SU-DHL-6 (cell line): ENCODE data around the gene TRPV4.
A peak's percentile ranks its signal among the peaks of the same experiment; 100 is the strongest.

ENCODE experiments used
- H2AFZ ChIP-seq: fragments of 200-600 bp; sonication (generic); 2 replicates; pipeline ENCODE4 v1.6.1; 2014; ENCODE audit warnings: low read depth, mild to moderate bottlenecking, moderate library complexity, mixed read lengths, antibody characterized with exemption, low read length; ENCODE audit not compliant: severe bottlenecking
- H3F3A ChIP-seq: fragments of 200-600 bp; shearing (Covaris generic); 2 replicates; pipeline ENCODE4 v1.6.0; 2016; ENCODE audit warnings: antibody characterized with exemption, mild to moderate bottlenecking; ENCODE audit not compliant: insufficient read depth
- H3K27ac ChIP-seq: fragments of 200-600 bp; sonication (generic); 2 replicates; pipeline ENCODE4 v1.5.1; 2016; ENCODE audit warnings: low read depth, mild to moderate bottlenecking, low read length, moderate library complexity, mixed read lengths
- H3K27me3 ChIP-seq: fragments of 200-600 bp; sonication (generic), shearing (Covaris generic); 2 replicates; pipeline ENCODE4 v1.6.0; 2014; ENCODE audit warnings: mild to moderate bottlenecking, low read length
- H3K36me3 ChIP-seq: fragments of 200-600 bp; sonication (generic); 2 replicates; pipeline ENCODE4 v1.6.1; 2014; ENCODE audit warnings: mild to moderate bottlenecking, low read length, mixed read lengths
- H3K4me2 ChIP-seq: fragments of 300-600, 200-600 bp; shearing (Covaris generic), sonication (generic); 2 replicates; pipeline ENCODE4 v1.6.0; 2014; ENCODE audit warnings: low read length, low read depth, mild to moderate bottlenecking; ENCODE audit not compliant: poor library complexity, severe bottlenecking
- H3K4me3 ChIP-seq: fragments of 200-600 bp; sonication (generic); 2 replicates; pipeline ENCODE4 v1.5.1; 2014; ENCODE audit warnings: antibody characterized with exemption, low read length, mild to moderate bottlenecking, mixed read lengths; ENCODE audit not compliant: insufficient read depth, poor library complexity, severe bottlenecking
- H3K79me2 ChIP-seq: fragments of 200-600 bp; sonication (generic); 2 replicates; pipeline ENCODE4 v1.6.1; 2014; ENCODE audit warnings: mild to moderate bottlenecking, low read length, moderate library complexity; ENCODE audit not compliant: insufficient read depth
- H3K9ac ChIP-seq: fragments of 200-600 bp; sonication (generic); 2 replicates; pipeline ENCODE4 v1.7.0; 2014; ENCODE audit warnings: mild to moderate bottlenecking, low read length
- H3K9me2 ChIP-seq: fragments of 200-600 bp; sonication (generic); replicated peaks from 2 replicates; pipeline ENCODE4 v1.6.1; 2014; ENCODE audit warnings: low read length; ENCODE audit not compliant: insufficient read depth
- H3K9me3 ChIP-seq: fragments of 200-600 bp; sonication (generic); 2 replicates; pipeline ENCODE4 v1.6.1; 2014; ENCODE audit warnings: low read length, mixed read lengths; ENCODE audit not compliant: insufficient read depth
- H4K20me1 ChIP-seq: fragments of 200-600 bp; sonication (generic); 2 replicates; pipeline ENCODE4 v1.6.1; 2014; ENCODE audit warnings: low read depth, mild to moderate bottlenecking, antibody characterized with exemption, low read length, moderate library complexity, mixed read lengths
- EZH2phosphoT487 ChIP-seq: fragments of 200-600 bp; sonication (generic), shearing (Covaris generic); conservative IDR thresholded peaks from 2 replicates; pipeline ENCODE4 v1.6.1; 2018; ENCODE audit warnings: mild to moderate bottlenecking, antibody characterized with exemption, low read length, moderate library complexity, mixed read lengths
- TF ChIP-seq, protein P1 (sequence below): fragments of 200-600 bp; sonication (generic); IDR thresholded peaks from one replicate; pipeline ENCODE4 v1.5.1; 2017; ENCODE audit warnings: antibody characterized with exemption, mild to moderate bottlenecking, low read length, moderate library complexity; ENCODE audit not compliant: insufficient read depth, poor library complexity, severe bottlenecking

The TRPV4 gene

DNA sequence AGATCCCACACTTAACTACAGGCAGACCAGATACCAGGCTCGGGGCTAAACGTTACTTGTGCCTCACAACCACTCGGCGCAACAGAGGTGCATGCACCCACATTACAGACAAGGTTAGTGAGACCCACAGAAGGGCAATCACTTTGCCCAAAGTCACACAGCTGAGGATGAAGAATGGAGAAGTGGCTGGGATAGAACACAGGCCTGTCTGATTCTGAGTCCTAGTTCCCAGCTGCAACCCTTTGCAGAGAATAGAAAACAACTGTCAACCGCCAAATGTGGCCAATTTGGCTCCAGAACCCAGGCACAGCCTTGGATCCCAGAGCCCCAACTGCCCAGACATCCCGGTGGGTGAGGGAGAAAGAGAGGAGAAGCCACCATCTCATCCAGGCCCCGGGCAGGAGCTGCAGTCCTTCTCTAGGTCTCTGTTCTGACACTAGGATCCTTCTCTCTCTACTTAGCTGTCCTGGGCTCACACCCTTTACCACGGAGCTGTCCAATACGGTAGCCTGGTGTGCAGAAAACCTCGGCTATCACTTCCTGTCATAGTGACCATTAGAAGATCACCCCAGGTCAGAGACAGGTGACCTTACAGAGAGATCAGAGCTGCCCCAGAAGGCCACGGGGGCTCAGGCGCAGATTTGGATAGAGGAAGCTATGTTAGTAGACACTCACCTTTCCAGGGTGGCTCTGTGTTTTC, 60.4 kb downstream of the TRPV4 start:
- no peaks in the 10 kb centered on the region for H3F3A ChIP-seq
- peak overlapping the region; percentile 38 for H3K4me3 ChIP-seq
- peak overlapping the region; percentile 49 for H3K4me2 ChIP-seq

DNA sequence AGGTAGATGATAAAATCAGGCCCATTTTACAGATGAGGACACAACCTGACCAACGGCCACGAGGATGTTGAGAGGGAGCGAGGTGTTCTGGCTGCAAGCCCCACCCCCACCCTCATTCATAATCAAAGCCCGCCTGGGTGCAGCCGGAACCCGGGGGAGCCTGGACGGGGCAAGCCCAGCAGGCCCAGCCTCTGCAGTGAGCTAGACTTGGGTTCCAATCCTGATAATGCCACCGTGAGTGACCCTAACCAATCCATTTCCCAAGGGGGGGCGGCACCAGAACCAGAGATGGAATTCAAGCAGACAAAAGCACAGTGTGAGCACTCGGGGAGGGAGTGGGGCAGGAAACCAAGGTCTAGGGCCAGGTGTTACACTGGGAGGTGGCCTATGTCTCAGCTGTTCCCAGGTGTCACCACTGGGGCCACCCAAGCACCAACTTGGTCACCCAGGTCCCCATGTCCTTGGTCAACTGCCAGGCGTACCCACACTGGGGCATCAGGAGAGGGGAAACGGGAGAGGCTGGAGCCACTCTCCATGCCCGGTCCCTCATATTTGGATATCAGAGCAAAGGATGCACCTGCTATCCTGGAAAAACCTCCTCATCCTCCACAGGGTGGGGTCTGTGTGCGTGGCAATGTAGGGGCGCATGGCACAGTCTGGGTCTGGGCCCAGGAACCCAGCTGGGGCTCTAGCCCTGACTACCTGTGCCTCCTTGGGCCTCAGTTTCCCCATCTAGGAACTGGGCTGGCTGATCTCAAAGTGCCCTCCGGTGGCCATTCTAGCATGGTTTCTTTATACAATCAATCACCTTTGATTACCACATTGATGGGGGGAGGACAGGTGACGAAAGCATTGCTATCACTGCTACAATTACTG, 61.2 kb downstream of the TRPV4 start:
- peak overlapping the region; percentile 38 for H3K4me3 ChIP-seq
- TF ChIP-seq, protein P1, sequence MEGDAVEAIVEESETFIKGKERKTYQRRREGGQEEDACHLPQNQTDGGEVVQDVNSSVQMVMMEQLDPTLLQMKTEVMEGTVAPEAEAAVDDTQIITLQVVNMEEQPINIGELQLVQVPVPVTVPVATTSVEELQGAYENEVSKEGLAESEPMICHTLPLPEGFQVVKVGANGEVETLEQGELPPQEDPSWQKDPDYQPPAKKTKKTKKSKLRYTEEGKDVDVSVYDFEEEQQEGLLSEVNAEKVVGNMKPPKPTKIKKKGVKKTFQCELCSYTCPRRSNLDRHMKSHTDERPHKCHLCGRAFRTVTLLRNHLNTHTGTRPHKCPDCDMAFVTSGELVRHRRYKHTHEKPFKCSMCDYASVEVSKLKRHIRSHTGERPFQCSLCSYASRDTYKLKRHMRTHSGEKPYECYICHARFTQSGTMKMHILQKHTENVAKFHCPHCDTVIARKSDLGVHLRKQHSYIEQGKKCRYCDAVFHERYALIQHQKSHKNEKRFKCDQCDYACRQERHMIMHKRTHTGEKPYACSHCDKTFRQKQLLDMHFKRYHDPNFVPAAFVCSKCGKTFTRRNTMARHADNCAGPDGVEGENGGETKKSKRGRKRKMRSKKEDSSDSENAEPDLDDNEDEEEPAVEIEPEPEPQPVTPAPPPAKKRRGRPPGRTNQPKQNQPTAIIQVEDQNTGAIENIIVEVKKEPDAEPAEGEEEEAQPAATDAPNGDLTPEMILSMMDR, result no peak
- no peak for TF ChIP-seq EZH2phosphoT487
- no peaks in the 10 kb centered on the region for H3K27me3 ChIP-seq
- no peaks in the 10 kb centered on the region for H4K20me1 ChIP-seq
- H3K9ac ChIP-seq, result peak overlapping the region; percentile 40; the same call in 1 of the 2 replicates
- H3K4me2 ChIP-seq, result peak overlapping the region; percentile 49
- H3K36me3 ChIP-seq, result no peaks in the 10 kb centered on the region
- H3K27ac ChIP-seq, result no peak overlapping the region
- H3F3A ChIP-seq, result no peaks in the 10 kb centered on the region
- no peaks in the 10 kb centered on the region for H3K79me2 ChIP-seq
- no peaks in the 10 kb centered on the region for H3K9me3 ChIP-seq
- H2AFZ ChIP-seq, result no peak overlapping the region
- no peaks in the 10 kb centered on the region for H3K9me2 ChIP-seq

More for the DNA sequence above, 60.4 kb downstream of the TRPV4 start:
- Histone ChIP-seq H3K9me3 (no peaks in the 10 kb centered on the region), H3K27me3 (no peaks in the 10 kb centered on the region), H3K9me2 (no peaks in the 10 kb centered on the region), H3K9ac (peak overlapping the region; percentile 40), H3K27ac (no peak overlapping the region), H3K79me2 (no peaks in the 10 kb centered on the region), H2AFZ (peak overlapping the region; percentile 65), H3K36me3 (no peaks in the 10 kb centered on the region), H4K20me1 (no peaks in the 10 kb centered on the region)
- TF ChIP-seq, protein P1, result no peak
- TF ChIP-seq EZH2phosphoT487, result no peak

DNA sequence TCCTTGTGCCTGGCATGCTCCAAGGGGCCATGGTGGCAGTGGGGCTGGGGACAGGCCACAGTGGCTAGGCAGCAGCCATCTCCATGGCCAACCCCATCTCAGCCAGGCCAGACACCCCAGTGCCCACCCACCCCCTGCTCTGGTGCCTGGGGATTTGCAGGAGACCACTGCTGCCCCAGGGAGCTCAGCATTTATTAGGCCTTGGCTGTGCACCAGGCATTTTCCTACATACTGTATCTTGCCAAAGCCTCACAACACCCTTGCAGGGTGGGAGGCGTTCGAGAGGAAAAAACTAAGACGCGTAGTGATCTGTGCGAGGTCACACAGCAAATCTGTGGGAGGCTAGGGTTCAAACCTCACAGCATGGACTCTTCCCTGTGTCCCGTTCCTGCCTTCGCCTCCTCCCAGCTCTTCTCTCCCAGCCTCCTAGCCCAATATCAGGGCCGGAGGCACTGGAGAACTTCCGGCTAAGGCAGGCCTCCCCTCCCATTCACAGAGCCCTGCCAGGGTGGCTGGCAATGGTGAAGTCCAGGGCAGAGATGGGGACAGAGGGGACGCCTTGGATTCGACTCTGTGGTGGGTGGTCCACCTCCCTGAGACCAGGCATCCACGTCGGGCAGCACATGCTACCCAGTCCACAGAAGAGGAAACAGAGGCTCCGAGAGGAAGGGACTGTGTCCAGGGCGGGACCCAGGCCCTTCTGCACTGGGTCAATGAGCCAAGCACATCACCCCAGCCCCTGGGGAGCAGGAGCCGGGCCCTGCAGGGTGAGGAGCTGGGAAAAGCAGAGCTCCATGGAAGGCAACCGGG, 62.1 kb downstream of the TRPV4 start:
- H3K36me3 ChIP-seq, result no peaks in the 10 kb centered on the region
- H3K4me3 ChIP-seq, result no peak overlapping the region
- H3K9me2 ChIP-seq, result no peaks in the 10 kb centered on the region
- H4K20me1 ChIP-seq, result no peaks in the 10 kb centered on the region
- H3K9me3 ChIP-seq, result no peaks in the 10 kb centered on the region
- no peak overlapping the region for H2AFZ ChIP-seq
- no peaks in the 10 kb centered on the region for H3F3A ChIP-seq
- no peaks in the 10 kb centered on the region for H3K27me3 ChIP-seq
- no peak overlapping the region for H3K4me2 ChIP-seq
- H3K79me2 ChIP-seq, result no peaks in the 10 kb centered on the region
- no peak overlapping the region for H3K27ac ChIP-seq
- no peak overlapping the region for H3K9ac ChIP-seq
- TF ChIP-seq EZH2phosphoT487, result no peak
- TF ChIP-seq, protein P1, result no peak
